Stimulated activated CD4-positive, alpha-beta T cell treated with anti-CD3 and anti-CD28 coated beads, Interleukin-12 subunit alpha, Interleukin-12 subunit beta, amount 100 ng/mL, for 24 hours (primary cell): ENCODE measurements around the gene CTAGE15.
"Not testable (repeated sequence)": the region's sequence is repeated elsewhere in the genome, so short reads cannot be mapped to it uniquely, and the experiment has no call there.

Experiments
- DNase-seq, 2 experiments: peaks; one replicate each; pipeline ENCODE4 v3.0.0-alpha.2; 2020; ENCODE audit warnings: low read depth in 2 of 2

The CTAGE15 gene

GRCh38 chr7:143571501-143571900, at the start of gene CTAGE15:
CTAGE15 (plus strand) TSS chr7:143571801; CDS start chr7:143571818, 17 bp downstream.
- not testable (repeated sequence) for DNase-seq

- not testable (repeated sequence) for DNase-seq
Measured at GRCh38 chr7:143522309-143522916, 49.2 kb upstream of the CTAGE15 start.

GRCh38 chr7:143531169-143531926, 40.3 kb upstream of the CTAGE15 start:
- not testable (repeated sequence) for DNase-seq

DNA sequence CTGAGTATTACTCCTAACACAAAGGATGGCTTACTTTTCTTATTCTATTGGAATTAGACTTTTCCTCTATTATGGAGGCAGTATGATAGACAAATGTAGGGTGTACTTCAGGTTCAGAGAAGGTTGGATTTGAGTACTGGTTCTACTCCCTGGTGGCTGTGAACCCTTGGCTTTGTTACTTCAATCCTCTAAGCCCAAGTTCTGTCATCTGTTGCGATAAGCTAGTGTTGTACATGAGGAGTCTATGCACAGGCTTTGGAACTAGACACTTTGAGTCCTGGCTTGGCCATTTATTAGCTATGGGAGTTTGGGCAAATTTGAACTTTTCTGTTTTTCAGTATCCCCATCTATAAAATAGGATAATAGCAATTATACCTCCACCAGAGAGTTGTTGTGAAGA, 39.7 kb upstream of the CTAGE15 start:
- not testable (repeated sequence) for DNase-seq

DNA sequence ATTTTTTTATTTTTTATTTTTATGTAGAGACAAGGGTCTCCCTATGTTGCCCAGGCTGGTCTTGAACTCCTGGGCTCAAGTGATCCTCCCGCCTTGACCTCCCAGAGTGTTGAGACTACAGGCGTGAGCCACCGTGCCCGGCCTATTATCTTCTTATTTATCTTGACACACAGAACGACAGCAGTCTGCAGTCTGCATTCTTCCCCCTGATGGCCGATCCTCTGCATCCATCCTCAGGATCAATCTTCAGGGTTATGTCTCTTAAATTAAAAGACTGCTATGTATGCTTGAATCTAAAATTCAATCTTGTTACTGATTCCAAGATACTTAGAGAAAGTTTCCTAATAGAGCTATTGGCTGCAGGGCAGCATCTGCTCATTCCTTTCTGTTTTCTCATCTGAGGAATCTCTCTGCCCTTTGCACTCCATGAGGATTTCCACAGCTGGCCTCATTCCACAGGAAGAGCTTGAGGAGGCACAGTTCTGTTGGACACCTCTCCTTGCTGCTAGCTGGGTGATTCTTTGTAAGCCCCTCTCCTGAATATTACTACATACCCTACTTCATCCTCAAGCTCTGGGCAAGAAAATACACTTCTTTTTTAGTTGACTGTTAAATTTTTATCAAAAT, 38.3 kb upstream of the CTAGE15 start:
- not testable (repeated sequence) for DNase-seq

GRCh38 chr7:143536443-143536842, 35.2 kb upstream of the CTAGE15 start:
- DNase-seq: not testable (repeated sequence)

DNA sequence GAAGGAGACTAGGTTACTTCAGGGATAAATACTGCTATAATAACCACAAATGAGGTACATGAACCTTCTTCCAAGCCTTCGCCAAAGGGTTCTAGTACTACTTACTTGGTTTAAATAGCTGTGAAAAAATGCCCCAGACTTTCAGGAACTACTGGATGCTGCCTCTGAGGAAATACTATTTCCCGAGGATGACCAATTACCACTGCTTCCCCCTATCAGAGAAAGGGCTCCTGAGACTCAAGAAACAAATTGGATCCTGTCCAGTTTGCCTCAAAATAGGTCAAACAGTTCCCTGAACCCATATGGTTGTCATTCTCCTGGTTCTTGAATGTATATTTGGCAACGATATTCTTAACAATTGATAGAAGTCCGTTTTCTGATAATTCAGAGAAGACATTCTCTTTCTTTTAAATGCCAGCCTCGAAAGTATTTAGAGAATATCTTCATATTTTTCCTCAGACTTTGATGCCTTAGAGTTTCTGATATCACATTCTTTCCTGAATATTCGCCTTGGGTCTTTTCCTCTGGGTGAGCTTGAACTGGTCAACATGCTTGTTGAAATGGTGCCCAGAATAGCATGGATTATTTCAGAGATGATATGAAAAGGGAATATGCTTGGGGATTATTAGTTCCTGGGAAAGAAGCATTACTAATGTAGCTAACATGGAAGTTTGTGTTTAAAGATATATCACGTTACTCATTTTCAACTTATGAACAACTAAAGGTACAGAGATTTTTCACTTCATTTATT, 28.1 kb upstream of the CTAGE15 start:
- not testable (repeated sequence) for DNase-seq

- not testable (repeated sequence) for DNase-seq
Measured at GRCh38 chr7:143555968-143556367, 15.6 kb upstream of the CTAGE15 start.

DNA sequence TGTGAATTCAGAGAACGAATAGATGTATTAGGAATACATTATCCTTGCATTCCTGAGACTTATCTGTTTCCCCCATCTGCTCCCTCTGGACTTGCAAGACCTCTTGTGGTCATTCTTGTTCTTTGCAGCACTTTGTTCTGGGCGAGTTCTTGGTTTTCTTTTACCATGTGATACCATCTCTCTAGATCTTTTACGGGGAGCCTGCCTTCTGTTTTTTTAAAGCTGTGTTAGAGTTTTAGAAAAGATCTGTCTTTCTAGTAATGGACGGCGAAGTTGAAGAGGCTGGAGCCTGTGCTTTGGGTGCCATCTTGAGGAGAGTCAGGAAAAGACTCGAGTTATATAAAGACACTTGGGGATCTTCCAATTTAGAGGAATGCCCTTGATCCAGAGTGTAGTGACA, 8.3 kb upstream of the CTAGE15 start:
- not testable (repeated sequence) for DNase-seq

GRCh38 chr7:143566001-143566400, 5.6 kb upstream of the CTAGE15 start:
- not testable (repeated sequence) for DNase-seq

GRCh38 chr7:143588183-143588582, 16.6 kb downstream of the CTAGE15 start:
- DNase-seq: not testable (repeated sequence)

DNA sequence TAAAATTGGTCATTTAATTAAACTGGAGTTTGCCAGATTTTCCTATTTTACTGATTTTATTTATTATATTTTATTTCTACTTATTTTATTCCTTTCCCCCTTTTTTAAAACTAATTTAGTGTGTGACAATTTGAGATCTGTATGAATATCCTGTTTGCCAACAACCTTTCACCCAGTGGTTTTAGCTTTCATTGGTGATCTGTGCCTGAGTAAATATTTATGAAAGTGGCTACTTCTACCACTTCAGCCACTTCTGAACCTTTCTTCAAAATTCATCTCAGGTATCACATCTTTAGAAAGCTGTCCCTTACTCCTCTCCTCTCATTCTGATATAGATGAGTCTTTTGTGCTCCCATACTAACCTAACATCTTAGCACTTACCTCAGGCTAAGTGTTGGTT, 18.3 kb downstream of the CTAGE15 start:
- not testable (repeated sequence) for DNase-seq

GRCh38 chr7:143598086-143598485, 26.5 kb downstream of the CTAGE15 start:
- DNase-seq: not testable (repeated sequence)

DNA sequence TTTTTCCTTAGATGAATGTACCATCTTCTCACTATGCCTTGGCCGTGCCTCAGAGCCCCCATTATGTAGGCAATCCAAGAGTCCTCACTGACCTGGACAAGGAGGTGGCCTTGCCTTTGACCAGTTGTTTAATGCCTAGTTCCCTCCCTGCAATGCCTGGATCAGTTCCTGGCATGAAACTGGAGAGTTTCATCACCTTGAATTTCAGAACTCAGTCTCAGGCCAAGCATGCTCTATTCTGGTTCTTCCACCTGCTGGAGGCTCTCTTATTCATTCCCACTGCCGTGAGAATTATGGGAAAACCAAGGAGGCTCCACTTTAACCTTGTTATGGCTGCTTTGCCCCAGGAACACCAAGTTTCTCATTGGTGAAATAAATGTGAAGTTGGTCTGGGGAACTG, 31.9 kb downstream of the CTAGE15 start:
- DNase-seq: not testable (repeated sequence)

- DNase-seq: not testable (repeated sequence)
Measured at GRCh38 chr7:143606088-143606487, 34.5 kb downstream of the CTAGE15 start.

GRCh38 chr7:143615545-143615944, 43.9 kb downstream of the CTAGE15 start:
- DNase-seq: not testable (repeated sequence)

GRCh38 chr7:143617204-143617603, 45.6 kb downstream of the CTAGE15 start:
- not testable (repeated sequence) for DNase-seq

DNA sequence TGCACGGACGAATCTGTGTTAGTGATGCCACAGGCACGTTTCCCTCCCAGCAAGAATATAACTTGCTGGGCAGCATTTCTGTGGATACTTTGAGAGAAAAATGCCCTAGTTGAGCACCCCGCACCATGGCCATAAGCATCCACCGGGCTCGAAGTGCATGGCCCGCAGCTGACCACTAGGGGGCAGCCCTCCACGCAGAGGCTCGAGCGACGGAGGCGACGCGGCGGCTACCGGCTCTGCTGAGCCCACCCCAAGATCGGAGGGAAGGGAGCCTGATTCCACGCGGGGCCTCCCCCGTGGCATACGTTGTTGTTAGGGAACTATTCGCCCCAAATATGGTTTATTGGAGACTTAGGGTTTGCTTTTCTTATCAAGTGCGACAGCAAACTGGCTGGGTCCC, 48.5 kb downstream of the CTAGE15 start:
- not testable (repeated sequence) for DNase-seq

DNA sequence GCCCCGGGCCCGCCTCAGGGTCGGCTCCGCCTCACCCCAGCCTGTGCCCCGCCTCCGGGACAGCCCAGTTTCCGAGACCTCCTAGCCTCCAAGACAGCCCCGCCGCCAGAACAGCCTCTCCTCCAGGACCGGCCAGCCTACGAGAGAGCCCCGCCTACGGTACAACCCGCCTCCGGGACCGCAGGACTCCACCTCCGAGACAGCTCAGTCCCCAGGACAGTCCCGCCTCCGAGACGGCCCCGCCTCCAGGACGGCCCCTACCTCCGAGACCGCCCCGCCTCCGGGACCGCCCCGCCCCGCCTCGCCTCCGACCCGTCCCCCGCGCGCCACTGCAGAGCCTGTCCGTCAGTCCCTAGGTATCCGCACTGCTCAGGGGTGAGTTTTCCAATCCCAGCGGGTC, 49.0 kb downstream of the CTAGE15 start, which contains the start of gene TCAF2:
Gene TCAF2, plus strand, starts transcription at position 329 of the 400 bp plus-strand sequence.
- DNase-seq: peak; percentile 54 to 60

- not testable (repeated sequence) for DNase-seq
Measured at GRCh38 chr7:143621175-143621574, 49.6 kb downstream of the CTAGE15 start.

DNA sequence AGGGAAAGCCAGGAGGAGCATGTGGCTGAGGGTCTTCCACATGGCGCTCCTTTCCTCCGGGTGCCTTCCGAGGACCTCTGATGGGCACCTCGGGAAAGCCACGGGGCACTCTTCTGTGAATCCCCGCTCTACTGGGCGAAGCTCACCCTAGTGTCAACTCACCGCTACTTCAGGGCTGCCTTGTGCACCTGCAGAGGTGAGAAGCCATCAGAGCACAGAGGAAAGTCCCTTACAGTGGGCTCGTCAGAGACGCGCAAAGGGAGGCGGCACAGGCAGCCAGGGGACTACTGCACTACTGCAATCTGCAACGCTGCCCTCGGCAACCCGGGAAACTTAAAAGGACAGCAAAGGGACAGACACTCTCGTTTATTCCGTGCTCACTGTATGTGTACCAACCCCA, 50.5 kb downstream of the CTAGE15 start:
- not testable (repeated sequence) for DNase-seq
